Stimulated activated effector memory CD8-positive, alpha-beta T cell treated with anti-CD3 and anti-CD28 coated beads, Interleukin-12 subunit alpha, Interleukin-12 subunit beta, amount 100 ng/mL, for 72 hours (primary cell): ENCODE measurements around the gene MTAP.
A peak's percentile ranks its signal among the peaks of the same experiment; 100 is the strongest.

Source experiments
- ATAC-seq: fragments of 150-1000 bp; cut with Tn5 transposase; 2 replicates; pipeline ENCODE4 v1.10.0; 2021
- DNase-seq, 2 donors: peaks; one replicate each; pipeline ENCODE4 v3.0.0; 2021 to 2022; ENCODE audit warnings: low spot score in 2 of 2
- H3K27ac Mint-ChIP-seq: one replicate; pipeline ENCODE4 v1.8.0; 2022; ENCODE audit warnings: mild to moderate bottlenecking, mixed read lengths
- H3K36me3 Mint-ChIP-seq: one replicate; pipeline ENCODE4 v1.8.0; 2022; ENCODE audit warnings: mild to moderate bottlenecking, mixed read lengths
- H3K4me1 Mint-ChIP-seq: one replicate; pipeline ENCODE4 v1.8.0; 2022; ENCODE audit warnings: mixed read lengths
- H3K4me3 Mint-ChIP-seq: one replicate; pipeline ENCODE4 v1.8.0; 2022; ENCODE audit warnings: mild to moderate bottlenecking, mixed read lengths
- H3K9me3 Mint-ChIP-seq: one replicate; pipeline ENCODE4 v1.8.0; 2022; ENCODE audit warnings: mixed read lengths

Gene MTAP

GRCh38 chr9:21802418-21803000 lies at the start of gene MTAP:
Gene MTAP (plus strand): TSS chr9:21802636. CDS start chr9:21802749, 113 bp downstream.
- Mint-ChIP-seq H3K36me3 (peaks cover 17% of the 10 kb centered on the region), H3K4me3 (peak within 1 kb of the TSS; percentile 99), H3K4me1 (peaks cover 31% of the 10 kb centered on the region), H3K27ac (peak within 1 kb of the TSS; percentile 98), H3K9me3 (no peaks in the 10 kb centered on the region)
- peak; percentile 88 for ATAC-seq
- DNase-seq: peak; percentile 56 to 84

- no peaks in the 10 kb centered on the region for H3K4me1 Mint-ChIP-seq
- DNase-seq (no peak), ATAC-seq (no peak)
- no peaks in the 10 kb centered on the region for H3K36me3 Mint-ChIP-seq
- no peaks in the 10 kb centered on the region for H3K9me3 Mint-ChIP-seq
- H3K4me3 Mint-ChIP-seq: no peak overlapping the region
- no peak overlapping the region for H3K27ac Mint-ChIP-seq
Observed at GRCh38 chr9:21753523-21753922, 48.9 kb upstream of the MTAP start.

DNA sequence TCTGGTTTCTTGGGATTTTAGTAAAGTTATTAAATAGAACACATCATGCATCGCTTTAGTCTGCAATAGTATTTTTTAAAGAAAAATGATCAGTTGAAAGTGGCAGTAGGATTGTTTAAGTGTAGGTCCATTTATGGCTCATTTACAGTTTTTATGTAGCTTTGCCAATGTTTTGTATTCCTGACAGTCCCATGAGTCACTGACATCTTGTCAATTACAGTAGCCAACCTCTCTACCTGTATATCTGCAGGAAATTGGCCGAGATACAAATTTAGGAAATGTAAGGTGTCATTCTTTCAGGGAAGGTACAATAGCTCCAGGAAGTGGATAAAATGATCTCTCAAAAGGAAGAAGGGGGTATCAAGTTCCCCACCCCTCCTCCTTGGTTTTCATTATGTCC lies 47.7 kb upstream of the MTAP start:
- Mint-ChIP-seq H3K4me3 (no peak overlapping the region), H3K36me3 (no peaks in the 10 kb centered on the region), H3K9me3 (no peaks in the 10 kb centered on the region), H3K27ac (no peak overlapping the region), H3K4me1 (no peaks in the 10 kb centered on the region)
- no peak for ATAC-seq
- no peak for DNase-seq

DNA sequence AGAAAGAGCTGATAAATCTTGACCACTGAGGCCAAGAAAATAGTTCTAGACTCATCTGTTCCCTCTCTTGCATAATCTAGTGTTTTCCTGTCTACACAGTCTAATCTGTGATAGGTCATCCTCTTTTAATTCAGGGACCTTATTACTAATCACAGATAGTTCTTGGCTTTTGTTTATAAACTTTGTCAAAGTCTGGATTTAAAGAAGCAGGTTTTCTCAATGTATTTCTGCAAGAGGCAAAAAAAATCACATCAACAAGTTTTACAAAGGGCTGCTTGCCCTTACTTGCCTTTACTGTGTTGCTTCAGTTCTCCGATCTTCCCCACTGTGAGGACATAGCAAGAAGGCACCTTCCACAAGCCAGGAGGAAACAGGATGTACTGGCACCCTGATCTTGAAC lies 43.9 kb upstream of the MTAP start:
- no peak overlapping the region for H3K4me3 Mint-ChIP-seq
- H3K27ac Mint-ChIP-seq: no peak overlapping the region
- no peak for DNase-seq
- H3K36me3 Mint-ChIP-seq: no peaks in the 10 kb centered on the region
- ATAC-seq: no peak
- H3K9me3 Mint-ChIP-seq: no peaks in the 10 kb centered on the region
- peaks cover 7% of the 10 kb centered on the region for H3K4me1 Mint-ChIP-seq

DNA sequence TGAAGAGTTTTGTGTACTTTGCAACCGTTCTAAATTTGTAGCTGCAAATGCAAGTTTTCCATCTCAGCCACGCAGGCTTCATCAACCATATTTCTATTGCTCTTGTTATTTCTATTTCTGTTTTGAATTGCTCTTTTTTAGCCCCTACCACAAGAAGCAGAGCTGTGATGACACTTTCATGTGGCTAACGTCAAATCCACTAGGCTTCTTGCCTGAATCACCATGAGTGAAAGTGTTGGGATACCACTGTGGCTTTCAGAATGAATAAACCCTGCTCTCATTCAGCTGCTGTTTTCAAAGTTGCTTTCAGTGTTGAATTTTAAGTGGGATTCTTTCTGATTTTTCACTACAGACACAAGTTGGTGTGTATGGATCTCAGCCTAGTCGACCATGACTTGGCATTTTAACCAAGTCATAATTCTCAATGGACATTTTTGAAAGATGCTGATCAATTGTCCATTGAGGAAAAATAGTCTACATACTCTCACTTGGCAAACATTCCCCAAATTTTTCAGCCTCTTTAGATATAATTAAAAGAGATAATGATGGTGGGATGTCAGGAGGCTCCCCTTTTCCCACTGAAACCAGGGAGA lies 41.0 kb upstream of the MTAP start:
- peak; percentile 10 to 63 for DNase-seq
- ATAC-seq: peak; percentile 98
- peaks cover 7% of the 10 kb centered on the region for H3K4me1 Mint-ChIP-seq
- no peaks in the 10 kb centered on the region for H3K9me3 Mint-ChIP-seq
- no peak overlapping the region for H3K4me3 Mint-ChIP-seq
- H3K36me3 Mint-ChIP-seq: no peaks in the 10 kb centered on the region
- no peak overlapping the region for H3K27ac Mint-ChIP-seq

DNA sequence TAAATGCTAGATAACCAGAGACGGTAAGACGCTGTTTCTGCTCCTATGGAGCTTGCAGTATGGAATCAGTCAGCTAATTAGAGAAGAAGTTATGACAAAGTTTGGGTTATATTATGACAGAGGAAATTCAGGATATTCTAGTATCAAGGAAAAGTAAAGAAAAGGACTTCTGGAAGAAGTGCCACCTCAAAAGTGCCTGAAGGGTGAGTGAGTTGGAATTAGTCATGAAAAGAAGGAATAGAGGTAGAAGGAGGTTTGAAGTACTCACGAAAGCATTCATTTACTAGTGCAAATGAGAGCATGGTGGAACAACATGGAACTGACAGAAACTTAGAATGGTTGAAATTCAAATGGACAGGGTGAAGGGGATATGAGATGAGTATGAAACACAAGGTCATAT lies 40.4 kb upstream of the MTAP start:
- DNase-seq (no peak), ATAC-seq (no peak)
- H3K36me3 Mint-ChIP-seq: no peaks in the 10 kb centered on the region
- no peak overlapping the region for H3K27ac Mint-ChIP-seq
- H3K4me3 Mint-ChIP-seq: no peak overlapping the region
- peaks cover 7% of the 10 kb centered on the region for H3K4me1 Mint-ChIP-seq
- H3K9me3 Mint-ChIP-seq: no peaks in the 10 kb centered on the region

- Mint-ChIP-seq H3K27ac (no peak overlapping the region), H3K9me3 (no peaks in the 10 kb centered on the region), H3K4me1 (peaks cover 7% of the 10 kb centered on the region), H3K4me3 (no peak overlapping the region), H3K36me3 (no peaks in the 10 kb centered on the region)
- no peak for DNase-seq
- ATAC-seq: no peak
Observed at GRCh38 chr9:21764846-21765245, 37.6 kb upstream of the MTAP start.

- no peaks in the 10 kb centered on the region for H3K9me3 Mint-ChIP-seq
- DNase-seq (no peak), ATAC-seq (no peak)
- no peak overlapping the region for H3K27ac Mint-ChIP-seq
- H3K4me1 Mint-ChIP-seq: peaks cover 10% of the 10 kb centered on the region
- peaks cover 6% of the 10 kb centered on the region for H3K36me3 Mint-ChIP-seq
- H3K4me3 Mint-ChIP-seq: no peak overlapping the region
Observed at GRCh38 chr9:21766096-21766495, 36.3 kb upstream of the MTAP start.

DNA sequence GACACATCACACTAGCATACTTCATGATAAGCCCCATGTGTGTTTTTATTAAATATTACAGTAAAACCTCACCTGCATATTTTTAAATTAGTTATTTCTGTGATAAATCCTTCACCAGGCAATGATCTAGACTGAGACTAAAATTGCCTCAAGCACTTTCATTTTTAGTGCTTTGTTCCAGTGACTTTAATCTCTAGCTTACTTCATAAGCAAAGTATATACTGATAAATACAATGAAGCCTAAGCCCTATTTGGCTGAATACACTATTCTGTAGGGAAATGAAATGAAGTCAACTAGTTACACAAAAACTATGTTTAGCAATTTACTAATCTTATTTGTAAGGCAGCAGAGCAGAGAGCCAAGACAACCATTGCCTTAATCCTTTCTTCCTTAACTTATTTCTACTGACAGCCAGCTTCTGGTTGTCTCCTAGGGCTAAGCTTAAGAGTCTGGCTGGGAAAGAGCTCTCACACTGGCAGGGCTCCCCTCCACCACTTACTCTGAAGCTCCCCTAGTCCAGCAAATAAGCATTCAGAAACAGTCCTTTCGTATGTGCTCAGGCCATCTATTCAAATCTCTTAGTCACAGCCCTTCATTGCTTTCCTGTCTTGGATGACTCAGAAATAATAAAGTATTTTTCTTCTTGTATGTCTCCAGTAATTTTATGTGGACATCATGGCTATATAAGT lies 31.4 kb upstream of the MTAP start:
- no peak overlapping the region for H3K27ac Mint-ChIP-seq
- H3K9me3 Mint-ChIP-seq: no peaks in the 10 kb centered on the region
- peaks cover 6% of the 10 kb centered on the region for H3K36me3 Mint-ChIP-seq
- ATAC-seq (peak; percentile 51), DNase-seq (no peak)
- H3K4me1 Mint-ChIP-seq: peaks cover 6% of the 10 kb centered on the region
- H3K4me3 Mint-ChIP-seq: no peak overlapping the region

- Mint-ChIP-seq H3K36me3 (no peaks in the 10 kb centered on the region), H3K9me3 (no peaks in the 10 kb centered on the region), H3K4me1 (no peaks in the 10 kb centered on the region), H3K27ac (no peak overlapping the region), H3K4me3 (no peak overlapping the region)
- no peak for DNase-seq
- no peak for ATAC-seq
Observed at GRCh38 chr9:21777701-21778100, 24.7 kb upstream of the MTAP start.

DNA sequence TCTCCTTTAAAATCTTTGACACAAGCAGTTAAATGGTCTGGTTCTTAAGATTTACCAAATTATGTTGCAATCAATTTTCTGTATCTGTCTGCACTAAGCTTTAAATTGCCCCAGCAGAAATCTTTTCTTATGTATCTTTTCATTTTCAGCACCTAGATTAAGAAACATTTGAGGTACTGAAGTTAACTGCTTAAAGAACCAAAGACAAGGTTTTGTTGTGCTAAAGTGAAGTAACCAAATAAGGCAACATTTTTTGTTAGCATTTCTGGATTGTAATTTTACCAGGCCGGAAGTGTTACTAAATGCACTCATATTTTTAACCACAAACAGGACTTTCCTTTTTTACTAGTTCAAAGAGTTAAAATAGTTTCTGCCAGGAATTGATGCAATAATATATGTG lies 24.1 kb upstream of the MTAP start:
- Mint-ChIP-seq H3K4me1 (no peaks in the 10 kb centered on the region), H3K36me3 (no peaks in the 10 kb centered on the region), H3K9me3 (no peaks in the 10 kb centered on the region), H3K4me3 (no peak overlapping the region), H3K27ac (no peak overlapping the region)
- ATAC-seq: no peak
- no peak for DNase-seq

DNA sequence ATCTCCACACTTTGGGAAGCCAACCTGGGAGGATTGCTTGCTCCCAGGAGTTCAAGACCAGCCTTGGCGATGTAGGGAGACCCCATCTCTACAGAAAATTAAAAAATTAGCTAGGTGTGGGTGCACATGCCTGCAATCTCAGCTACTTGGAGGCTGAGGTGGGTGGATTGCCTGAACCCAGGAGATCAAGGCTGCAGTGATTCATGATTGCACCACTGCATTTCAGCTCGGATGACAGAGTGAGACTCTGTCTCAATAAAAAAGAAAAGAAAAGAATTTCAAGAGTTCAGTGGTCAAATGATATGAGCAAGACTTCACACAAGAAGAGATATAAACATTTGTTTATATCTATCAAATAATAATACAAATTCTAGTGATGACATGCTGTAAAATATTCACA lies 23.0 kb upstream of the MTAP start:
- H3K4me1 Mint-ChIP-seq: no peaks in the 10 kb centered on the region
- H3K36me3 Mint-ChIP-seq: no peaks in the 10 kb centered on the region
- no peaks in the 10 kb centered on the region for H3K9me3 Mint-ChIP-seq
- ATAC-seq (no peak), DNase-seq (no peak)
- H3K4me3 Mint-ChIP-seq: no peak overlapping the region
- no peak overlapping the region for H3K27ac Mint-ChIP-seq

DNA sequence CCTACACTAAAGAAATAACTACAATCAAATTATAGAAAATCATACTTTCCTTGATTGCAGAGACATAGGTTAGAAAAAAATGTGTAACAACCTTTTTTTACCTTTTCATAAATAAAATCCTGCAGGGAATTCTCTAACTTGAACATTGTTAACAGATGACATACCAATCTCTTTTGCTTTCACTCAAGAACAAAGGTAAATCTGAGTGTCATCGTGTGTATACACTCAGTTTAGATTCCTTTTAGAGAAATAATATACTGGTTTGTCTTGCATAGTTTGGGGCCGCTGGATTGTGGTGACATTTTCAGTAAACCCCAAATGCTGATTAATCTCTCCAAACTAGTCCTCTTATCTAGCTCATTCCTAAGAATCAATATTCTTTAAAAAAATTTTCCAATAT lies 20.8 kb upstream of the MTAP start:
- DNase-seq: no peak
- Mint-ChIP-seq H3K4me1 (no peaks in the 10 kb centered on the region), H3K9me3 (no peaks in the 10 kb centered on the region), H3K36me3 (no peaks in the 10 kb centered on the region), H3K27ac (no peak overlapping the region), H3K4me3 (no peak overlapping the region)
- ATAC-seq: no peak

DNA sequence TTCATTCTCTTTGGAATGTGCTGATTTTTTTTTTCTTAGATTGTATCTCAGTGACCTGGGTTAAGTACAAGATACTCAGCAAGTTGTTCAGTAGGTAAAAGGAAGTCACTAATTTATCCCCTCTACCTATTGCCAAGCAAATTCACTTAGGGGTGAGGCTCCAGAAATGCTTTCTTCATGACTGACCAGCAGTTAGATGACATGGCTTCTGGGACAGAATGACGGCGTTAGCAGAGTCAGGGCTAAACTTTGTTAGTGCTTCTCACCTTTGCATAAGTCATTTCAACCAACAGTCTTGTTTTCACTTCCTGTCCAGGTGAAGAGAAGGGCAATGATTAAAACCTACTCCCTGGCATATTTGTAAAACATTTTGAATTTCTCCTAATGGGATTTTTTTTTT lies 20.2 kb upstream of the MTAP start:
- Mint-ChIP-seq H3K4me3 (no peak overlapping the region), H3K27ac (no peak overlapping the region), H3K4me1 (no peaks in the 10 kb centered on the region), H3K9me3 (no peaks in the 10 kb centered on the region), H3K36me3 (no peaks in the 10 kb centered on the region)
- no peak for DNase-seq
- no peak for ATAC-seq

- no peaks in the 10 kb centered on the region for H3K36me3 Mint-ChIP-seq
- ATAC-seq: no peak
- no peaks in the 10 kb centered on the region for H3K4me1 Mint-ChIP-seq
- H3K27ac Mint-ChIP-seq: no peak overlapping the region
- no peak overlapping the region for H3K4me3 Mint-ChIP-seq
- no peaks in the 10 kb centered on the region for H3K9me3 Mint-ChIP-seq
- no peak for DNase-seq
Observed at GRCh38 chr9:21788752-21789151, 13.7 kb upstream of the MTAP start.

DNA sequence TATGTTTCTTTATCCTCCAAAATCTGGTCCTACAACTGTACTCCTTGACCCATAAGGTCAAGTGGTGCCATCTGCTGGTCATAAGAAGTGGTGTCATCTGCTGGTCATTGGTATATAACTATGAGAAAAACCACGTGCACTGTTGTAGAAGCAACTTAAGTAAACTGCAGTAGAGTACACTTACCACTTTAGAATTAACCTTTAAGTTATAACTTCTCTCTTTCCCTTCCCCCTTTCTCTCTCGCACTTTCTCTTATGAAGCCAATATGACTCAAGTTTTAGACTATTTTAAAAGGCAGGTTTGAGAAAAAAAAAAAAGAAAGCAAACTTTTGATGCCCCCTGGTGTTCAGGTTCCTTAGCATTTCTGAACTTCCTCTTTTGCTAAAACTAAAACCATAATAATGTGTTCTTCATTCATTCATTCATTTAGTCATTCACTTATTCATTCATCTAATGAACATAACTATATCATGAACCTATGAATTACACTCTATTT lies 12.8 kb upstream of the MTAP start:
- DNase-seq (no peak), ATAC-seq (peak; percentile 96)
- Mint-ChIP-seq H3K4me1 (no peaks in the 10 kb centered on the region), H3K36me3 (no peaks in the 10 kb centered on the region), H3K27ac (no peak overlapping the region), H3K9me3 (no peaks in the 10 kb centered on the region), H3K4me3 (peak overlapping the region; percentile 7)
